GM19452 (cell line): ENCODE results near the gene SPDYE2.
"Not testable (repeated sequence)": the region's sequence is repeated elsewhere in the genome, so short reads cannot be mapped to it uniquely, and the experiment has no call there.

ENCODE experiments used
- ATAC-seq: cut with Tn5 transposase; IDR thresholded peaks from one replicate; pipeline ENCODE4 v1.9.1; 2021; ENCODE audit not compliant: unreplicated experiment

SPDYE2 gene

DNA sequence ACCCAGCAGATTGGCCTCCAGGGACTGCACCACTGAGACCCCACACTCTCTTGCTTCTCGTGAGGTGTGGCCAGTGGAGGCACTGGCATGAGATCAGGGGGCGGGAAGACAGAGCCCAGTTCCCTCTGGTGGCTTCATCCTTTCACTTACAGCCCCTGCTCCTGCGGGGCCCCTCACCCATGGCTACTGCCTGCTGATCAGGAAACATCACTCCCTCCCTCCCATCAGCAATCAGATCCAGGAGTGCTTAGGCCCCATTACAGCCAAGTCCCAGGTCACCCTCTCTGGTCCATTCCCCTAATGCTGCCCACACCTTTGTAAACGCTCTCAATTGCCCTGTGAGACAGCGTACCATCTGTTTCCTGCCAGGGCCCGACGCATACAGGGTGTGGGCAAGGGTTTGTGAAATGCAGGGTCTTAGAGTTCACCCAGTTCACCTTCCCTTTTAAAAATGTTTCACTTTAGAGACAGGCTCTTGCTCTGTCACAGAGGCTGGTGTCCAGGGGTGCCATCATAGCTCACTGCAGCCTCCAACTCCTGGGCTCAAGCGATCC, 15.9 kb upstream of the SPDYE2 start:
- not testable (repeated sequence) for ATAC-seq

DNA sequence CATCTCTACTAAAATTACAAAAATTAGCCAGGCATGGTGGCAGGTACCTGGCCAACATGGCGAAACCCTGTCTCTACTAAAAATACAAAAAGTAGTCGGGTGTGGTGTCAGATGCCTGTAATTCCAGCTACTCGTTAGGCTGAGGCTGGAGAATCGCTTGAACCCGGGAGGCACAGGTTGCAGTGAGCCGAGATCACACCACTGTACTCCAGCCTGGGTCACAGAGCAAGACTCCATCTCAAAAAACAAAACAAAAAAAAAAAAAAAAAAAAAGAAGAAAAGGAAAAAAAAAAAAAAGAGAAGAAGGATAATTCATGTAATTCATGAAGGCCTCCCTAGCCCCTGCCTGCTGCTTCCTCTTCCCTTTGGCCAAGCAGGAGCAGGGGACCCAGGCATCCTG, 10.4 kb upstream of the SPDYE2 start:
- ATAC-seq = not testable (repeated sequence)

DNA sequence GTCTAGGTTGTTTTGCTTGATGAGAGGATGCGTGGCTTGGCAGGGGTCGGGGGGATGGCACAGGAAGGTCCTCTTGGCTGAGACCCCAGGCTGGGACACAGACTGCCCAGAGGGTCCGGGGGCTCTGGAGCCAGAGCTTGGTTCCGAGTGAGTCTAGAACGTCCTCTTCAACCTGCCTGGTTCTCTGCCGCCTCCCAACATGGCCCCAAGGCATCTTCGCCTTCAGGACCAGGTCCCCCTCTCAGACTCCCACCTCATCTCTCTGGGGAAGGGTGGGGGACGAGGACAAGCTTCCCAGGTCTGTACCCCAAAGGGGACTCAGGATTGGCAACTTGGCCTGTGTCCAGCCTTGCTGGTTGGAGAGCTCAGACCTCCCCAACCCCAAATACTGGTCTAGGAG, 8.9 kb upstream of the SPDYE2 start:
- not testable (repeated sequence) for ATAC-seq

DNA sequence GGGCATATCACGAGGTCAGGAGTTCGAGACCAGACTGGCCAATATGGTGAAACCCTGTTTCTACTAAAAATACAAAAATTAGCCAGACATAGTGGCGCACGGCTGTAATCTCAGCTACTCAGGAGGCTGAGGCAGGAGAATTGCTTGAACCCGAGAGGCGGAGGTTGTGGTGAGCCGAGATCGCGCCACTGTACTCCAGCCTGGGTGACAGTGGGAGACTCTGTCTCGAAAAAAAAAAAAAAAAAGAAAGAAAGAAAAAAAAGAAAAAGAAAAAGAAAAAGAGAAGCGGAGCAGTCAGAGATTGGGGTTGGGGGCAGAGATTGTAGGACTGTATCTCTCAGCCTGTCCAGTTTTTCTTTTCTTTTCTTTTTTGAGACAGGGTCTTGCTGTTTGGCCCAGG, 8.3 kb upstream of the SPDYE2 start:
- not testable (repeated sequence) for ATAC-seq

DNA sequence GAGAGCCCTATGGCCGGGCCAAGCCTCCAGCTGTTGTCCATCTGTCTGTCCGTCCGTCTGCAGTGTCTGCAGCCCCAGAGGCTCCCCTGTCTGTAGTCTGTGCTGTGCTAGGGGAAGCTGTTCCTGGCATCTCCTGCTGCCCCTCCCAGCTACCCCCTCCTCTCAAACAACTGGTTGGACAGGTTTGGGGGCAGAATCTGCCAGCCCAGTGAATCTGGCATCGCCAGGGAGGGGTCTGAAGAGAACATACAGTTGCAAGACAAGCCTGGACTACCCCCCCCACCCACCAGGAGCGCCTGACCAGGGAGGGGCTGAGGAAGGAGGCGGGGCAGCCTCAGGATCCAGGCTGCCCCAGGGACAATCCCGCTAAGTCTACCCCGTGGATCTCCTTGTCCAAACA, 7.4 kb upstream of the SPDYE2 start, which contains the start of gene UPK3BL2:
Gene UPK3BL2 (minus strand): TSS at position 101 of the 400 bp plus-strand sequence. CDS start 60 bp downstream, at position 41.
- ATAC-seq = not testable (repeated sequence)

DNA sequence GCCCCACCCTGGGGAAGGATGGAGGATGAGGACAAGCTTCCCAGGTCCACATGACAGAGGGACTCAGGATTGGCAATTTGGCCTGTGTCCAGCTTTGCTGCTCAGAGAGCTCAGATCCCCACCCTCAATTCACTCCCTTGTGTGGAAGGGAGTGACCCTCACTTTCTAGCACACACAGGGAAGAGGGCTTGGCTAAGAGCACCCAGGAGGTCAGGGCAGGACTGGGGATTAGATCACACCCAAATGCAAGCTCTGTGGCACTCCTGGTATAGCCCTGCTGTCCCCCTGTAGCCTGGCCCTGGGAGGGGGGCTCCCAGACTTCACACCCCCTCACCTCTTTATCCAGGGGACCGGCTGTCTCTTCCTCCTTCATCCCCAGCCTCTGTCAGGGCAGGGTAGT, 6.7 kb upstream of the SPDYE2 start:
- ATAC-seq = not testable (repeated sequence)

DNA sequence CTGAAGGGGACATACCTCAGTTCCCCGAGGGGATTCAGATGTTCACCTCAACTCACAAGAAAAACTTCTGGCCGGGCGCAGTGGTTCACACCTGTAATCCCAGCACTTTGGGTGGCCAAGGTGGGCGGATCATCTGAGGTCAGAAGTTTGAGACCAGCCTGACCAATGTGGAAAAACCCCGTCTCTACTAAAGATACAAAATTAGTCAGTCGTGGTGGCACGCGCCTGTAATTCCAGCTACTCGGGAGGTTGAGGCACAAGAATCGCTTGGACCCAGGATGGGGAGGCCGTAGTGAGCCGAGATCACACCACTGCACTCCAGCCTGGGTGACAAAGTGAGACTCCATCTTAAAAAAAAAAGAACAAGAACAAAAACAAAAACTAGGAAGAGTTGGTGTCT, 5.7 kb upstream of the SPDYE2 start:
- ATAC-seq = not testable (repeated sequence)

DNA sequence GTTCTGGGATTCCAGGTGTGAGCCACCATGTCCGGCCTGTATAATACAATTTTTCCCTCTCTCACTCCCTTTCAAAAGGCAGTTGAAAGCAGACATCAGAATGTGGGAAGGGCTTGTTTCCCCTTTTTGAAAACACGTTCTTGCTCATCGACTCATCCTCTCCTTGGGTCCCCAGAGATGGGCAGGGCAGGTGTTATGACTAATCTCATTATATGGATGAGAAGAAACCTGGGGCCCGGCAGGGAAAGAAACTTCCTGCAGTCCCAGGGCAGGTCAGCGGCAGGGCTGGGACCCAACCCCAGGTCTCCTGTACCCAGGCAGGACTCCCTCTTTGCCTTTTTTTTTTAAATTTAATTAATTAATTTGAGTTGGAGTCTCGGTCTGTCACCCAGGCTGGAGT, 4.7 kb upstream of the SPDYE2 start:
- ATAC-seq = peak; percentile 73

DNA sequence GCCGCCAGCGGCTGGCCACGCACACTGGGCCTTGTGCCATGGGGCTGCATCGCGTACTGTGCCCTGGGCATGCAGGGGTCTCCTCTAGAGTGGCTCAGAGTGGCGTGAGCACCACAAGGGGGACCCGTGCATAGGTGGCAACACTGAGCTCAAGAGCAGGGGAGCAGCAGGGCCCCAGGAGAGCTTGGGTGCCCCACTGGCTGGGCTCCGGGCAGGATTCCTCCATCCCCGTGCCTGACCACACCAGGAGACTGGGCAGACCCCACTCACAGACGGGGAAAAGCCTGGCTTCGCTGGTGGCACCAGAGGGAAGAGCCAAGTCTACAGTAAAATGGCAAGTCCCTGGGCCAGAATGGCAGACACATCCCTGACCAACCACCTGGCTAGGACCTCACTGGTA, 17.6 kb downstream of the SPDYE2 start:
- ATAC-seq = not testable (repeated sequence)

DNA sequence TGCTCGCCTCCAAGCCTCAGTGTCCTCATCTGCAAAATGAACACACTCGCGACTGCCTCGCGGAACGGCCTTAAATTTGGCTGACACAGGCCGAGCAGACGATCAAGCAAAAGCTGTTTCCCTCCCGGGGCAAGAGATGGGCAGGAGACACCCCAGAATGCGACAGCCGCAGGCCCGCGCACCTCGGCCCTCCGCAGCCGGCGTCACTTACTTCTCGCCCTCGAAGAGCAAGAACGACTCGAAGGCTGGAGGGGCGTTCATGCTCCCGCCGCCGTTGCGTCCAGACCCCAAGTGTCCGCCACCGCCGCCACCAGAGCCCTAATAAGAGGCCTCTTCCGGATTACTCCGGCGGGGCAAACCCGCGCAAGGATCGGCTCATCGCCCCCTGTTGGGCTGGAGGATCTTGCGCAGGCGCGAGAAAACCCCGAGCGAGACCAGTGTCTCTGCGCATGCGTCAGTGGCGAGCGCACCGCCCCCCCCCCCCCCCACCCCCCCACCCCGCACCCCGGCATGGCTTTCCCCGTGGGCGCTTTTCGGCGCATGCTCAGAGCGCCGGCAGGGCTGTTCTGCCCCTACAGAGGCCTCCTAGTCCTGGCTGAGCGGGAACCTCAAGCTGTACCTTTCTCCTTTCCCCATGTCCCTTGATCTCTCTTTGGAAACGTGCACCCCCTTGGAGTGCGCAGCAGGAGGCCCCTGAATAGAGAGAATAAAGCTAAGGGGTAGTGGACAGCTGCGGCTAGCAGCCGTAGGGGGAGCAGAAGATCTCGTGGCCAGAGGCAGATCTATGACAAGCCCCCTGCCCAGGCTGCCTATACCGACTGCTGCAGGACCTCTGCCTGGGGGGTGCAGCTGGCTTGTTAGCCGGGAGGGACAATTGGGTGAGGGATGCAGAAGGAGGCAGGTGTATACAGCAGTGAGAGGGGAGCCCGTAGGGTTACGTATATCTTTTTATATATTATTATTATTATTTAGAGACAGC, 21.5 kb downstream of the SPDYE2 start, which contains the start of gene POLR2J3:
Gene POLR2J3 (minus strand): TSS at position 323 of the 979 bp plus-strand sequence. CDS start 62 bp downstream, at position 261.
- ATAC-seq = peak; percentile 93

DNA sequence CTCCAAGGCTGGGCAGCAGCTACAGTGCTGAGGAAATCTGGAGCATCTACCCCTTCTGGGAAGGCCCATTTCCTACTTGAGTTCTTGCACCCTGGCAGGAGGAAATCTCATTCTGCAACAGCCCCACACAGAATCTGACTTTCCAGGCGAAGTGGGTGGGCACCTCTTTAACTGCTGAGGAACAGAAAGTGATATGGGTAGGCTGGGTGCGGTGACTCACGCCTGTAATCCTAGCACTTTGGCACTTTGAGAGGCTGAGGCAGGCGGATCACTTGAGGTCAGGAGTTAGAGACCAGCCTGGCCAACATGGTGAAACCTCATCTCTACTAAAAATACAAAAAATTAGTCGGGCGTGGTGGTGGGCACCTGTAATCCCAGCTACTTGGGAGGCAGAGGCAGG, 23.6 kb downstream of the SPDYE2 start:
- not testable (repeated sequence) for ATAC-seq

DNA sequence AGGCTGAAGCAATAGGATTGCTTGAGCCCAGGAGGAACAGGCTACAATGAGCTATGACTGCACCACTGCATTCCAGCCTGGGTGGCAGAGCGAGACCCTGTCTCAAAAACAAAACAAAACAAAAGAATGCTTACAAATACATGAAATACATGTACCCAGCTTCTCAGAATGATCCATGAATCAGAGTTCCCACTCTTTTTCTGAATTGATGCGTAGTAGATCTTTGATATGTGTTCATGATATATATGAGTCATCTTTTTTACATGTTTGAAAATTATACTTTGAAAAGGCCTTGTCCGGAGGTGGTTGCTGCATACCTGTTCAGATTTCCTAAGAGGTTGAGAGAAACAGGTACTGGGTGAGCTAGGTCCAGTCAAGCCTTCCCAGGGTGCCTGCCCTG, 25.3 kb downstream of the SPDYE2 start:
- ATAC-seq = not testable (repeated sequence)

DNA sequence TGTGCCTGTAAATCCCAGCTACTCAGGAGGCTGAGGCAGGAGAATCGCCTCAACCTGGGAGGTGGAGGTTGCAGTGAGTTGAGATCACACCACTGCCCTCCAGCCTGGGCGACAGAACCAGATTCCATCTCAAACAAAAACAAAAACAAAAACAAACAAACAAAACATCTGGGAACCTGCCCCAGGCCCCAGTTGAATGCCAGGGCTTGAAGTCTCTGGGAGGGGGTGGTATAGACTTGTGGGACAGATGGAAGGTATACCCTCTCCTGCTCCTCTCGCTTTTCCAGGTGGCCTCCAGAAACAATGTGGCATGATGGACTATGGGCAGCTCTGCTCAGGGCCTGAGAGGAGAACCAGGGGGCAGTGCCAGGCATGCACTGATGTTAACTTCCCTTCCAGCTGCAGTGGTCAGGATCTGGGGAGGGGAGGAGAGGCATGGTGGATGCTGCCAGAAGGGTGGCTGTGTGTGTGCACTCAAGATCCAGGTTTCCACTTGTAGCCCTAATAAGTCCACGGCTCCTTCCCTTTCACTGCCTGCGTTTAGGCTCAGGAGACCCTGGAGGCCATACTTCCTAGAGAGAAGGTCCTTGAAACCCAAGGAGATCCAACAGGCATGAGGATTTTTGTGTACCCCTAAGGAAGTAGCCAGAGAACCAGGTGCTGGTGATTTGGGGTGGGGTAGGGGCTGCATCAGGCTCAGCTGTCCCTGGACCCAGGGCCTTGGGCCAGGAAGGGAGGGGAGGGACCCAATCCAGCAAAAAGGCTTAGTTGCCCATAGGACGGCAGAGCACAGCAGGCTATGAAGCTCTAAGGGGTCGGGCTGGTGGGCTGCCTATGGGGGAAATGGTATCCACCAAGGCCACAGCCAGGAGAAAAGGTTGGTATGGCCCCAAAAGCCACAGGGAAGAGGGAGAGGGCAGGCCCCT, 26.6 kb downstream of the SPDYE2 start:
- ATAC-seq = not testable (repeated sequence)

DNA sequence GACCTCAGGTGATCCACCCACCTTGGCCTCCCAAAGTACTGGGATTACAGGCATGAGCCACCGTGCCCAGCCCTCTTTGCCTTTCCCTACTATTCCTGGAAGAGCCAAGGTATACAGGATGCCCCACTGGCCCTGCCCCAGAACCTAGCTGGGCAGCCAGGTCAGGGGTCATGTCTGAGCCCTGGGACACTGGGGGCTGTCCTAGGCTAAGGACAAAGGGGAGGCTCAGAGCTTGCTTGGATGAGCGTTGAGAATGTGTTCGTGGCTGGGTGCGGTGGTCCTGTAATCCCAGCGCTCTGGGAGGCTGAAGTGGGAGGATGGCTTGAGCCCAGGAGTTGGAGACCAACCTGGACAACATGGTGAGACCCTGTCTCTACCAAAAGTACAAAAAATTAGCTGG, 27.5 kb downstream of the SPDYE2 start:
- ATAC-seq = not testable (repeated sequence)

DNA sequence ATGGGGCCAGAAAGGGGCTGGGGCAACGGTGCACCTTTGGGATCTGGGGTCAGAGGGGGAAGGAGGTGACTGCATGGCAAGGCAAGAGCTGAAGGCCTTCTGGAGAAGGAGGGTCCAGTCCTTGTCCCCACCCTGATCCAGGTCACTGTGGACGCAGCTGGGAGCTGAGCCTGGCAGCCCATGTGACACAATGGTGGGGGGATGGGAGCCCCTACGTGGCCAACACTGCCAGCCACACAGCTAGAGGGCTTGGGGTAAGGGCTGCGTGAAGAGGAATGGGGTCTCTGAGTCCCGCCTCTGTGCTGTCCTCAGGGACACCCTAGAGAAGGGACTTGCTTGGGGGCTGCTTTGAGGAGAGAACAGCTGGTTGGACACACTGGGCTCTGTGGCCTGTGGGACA, 30.7 kb downstream of the SPDYE2 start:
- not testable (repeated sequence) for ATAC-seq

DNA sequence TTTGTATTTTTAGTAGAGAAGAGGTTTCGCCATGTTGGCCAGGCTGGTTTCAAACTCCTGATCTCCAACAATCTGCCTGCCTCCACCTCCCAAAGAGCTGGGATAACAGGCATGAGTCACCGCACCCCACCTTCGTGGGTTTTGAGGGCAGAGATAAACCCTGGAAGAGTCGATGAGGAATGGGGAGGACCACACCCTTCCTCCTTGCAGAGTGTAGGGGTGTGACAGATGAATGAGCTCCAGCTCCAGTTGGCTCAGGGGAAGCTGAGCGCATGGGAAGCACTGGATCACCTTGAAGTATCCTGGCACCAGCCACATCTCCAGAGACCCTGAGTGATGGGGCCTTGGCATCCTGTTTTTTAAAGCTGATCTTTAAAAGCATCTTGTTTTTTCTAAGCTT, 32.5 kb downstream of the SPDYE2 start:
- not testable (repeated sequence) for ATAC-seq

DNA sequence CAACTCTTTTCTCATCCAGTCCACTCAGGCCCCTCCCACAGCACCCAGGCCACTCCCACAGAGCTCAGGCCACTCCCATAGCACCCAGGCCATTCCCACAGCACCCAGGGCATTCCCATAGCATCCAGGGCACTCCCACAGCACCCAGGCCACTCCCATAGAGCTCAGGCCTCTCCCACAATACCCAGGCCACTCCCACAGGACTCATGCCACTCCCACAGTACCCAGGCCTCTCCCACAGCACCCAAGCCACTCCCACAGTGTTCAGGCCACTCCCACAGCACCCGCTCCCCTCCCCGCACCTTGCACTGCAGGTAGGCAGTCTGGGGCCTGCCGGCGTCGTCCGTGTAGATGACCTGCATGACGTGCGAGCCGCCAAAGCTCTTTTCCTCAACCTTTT, 38.8 kb downstream of the SPDYE2 start:
- ATAC-seq = peak; percentile 46

DNA sequence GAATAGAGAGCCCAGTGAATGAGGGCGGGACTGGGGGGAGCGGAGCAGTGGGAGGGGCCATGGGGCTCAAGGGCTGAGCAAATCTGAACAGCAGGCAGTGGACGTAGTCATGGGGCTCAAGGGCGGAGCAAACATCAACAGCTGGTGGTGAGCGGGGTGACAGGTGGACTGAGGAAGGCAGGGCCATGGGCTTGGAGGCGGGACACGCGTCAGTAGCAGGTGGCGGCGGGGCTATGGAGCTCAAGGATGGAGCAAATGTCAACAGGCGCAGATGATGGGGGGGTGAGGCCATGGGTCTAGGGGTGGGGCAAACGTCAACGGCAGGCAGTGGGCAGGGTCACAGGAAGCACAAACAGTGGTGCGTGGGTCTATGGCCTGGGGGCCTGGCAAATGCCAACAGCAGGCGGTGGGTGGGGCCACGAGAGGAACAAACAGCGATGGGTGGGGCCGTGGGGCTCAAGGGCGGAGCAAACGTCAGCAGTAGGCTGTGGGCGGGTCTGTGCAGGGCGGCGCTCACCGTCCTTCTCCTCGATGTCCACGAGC, 41.5 kb downstream of the SPDYE2 start:
- peak; percentile 47 for ATAC-seq

DNA sequence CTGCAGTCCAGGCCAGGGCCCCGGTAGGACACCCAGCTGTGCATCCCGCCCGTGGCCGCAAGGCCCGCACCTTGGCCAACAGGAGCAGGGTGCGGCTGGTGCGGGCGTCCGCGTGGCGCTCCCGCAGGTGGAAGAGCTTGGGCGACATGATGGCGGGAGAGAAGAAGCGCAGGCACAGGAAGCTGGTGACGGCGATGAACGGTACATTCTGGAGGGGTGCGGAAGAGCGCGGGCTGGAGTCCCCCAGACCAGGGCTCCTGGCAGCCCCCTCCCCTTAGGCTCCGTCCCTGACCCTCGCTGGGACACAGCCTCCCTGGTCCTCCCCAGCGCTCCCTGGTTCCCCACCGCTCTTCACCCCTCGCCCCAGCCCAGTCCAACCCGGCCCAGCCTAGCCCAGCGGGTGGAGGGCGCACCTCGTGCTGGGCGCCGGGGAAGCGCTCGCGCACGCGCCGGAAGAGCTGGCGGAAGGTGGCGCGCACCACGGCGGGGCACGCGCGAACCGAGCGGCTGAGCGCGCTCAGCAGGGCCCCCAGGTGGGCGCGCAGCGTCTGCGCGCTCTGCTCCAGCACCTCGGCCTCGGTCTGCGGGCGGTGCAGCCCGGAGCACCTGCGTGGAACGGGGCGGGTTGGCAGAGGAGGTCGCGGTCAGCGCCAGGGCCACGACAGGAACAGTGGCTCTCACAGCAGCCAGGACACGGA, 42.8 kb downstream of the SPDYE2 start:
- peak; percentile 66 for ATAC-seq

DNA sequence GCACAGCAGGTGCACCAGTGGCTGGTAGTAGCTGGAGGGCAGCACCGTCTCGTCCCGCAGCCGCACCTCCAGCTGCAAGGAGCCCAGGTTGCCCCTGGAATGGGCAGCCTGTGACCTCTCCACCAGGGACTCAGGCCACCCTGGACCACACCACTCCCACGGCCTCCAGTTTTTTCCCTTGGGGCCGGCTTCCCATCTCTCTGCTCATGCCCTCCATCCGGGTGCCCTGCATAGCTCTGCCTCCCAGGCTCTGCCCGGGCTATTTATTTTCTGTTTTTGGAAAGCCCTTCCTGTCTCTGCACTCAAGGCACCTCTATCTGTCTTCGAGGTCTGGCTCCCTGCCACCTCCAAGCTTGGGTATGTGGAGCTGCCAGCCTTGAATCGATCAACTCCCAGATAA, 45.0 kb downstream of the SPDYE2 start:
- not testable (repeated sequence) for ATAC-seq
